HG02571 (cell line): ENCODE data around the gene ADAMTS2.
"Not testable (repeated sequence)": the region's sequence is repeated elsewhere in the genome, so short reads cannot be mapped to it uniquely, and the experiment has no call there.

Source experiments
- ATAC-seq: cut with Tn5 transposase; IDR thresholded peaks from one replicate; pipeline ENCODE4 v1.9.1; 2021; ENCODE audit warnings: mild to moderate bottlenecking, moderate library complexity; ENCODE audit not compliant: unreplicated experiment

The ADAMTS2 gene

DNA sequence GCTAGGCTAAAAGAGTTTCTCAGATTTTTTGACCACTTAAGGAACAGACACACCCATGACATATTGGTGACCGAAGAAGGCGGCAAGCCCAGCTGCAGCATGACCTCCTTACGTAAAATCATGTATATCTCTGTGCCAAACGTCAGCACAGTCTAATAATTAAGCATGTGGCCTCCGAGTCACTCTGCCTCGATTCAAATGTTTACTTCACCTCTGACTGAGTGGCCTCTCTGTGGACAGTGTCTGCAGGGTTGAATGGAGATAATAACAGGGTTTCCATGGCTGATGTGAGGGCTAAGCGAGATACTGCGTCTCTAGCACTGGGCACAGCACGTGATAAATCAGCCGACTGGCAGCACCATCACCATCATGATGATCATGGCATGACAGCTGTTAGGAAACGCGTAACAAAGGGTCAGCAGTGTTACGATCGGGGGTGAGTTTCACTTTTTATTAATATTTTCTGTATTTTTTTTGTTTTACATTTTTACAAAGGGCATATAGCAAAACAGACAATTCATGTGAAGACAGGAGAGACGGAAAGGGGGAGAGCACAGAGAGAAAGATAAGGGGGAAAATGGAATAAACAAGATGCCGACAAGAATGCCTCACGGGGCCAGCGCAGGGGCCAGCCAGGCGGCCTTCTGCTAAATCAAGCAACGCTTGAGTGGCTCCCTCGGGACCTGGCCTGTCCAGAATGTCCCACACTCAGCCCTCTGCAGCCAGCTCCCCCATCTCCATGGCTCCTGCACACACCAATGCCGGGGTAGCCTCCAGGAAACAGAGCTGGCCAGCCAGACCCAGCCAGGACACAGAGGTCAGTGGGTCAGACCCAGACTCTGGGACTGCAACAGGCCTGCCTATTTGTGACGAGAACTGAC lies 60.3 kb downstream of the ADAMTS2 start:
- no peak for ATAC-seq

DNA sequence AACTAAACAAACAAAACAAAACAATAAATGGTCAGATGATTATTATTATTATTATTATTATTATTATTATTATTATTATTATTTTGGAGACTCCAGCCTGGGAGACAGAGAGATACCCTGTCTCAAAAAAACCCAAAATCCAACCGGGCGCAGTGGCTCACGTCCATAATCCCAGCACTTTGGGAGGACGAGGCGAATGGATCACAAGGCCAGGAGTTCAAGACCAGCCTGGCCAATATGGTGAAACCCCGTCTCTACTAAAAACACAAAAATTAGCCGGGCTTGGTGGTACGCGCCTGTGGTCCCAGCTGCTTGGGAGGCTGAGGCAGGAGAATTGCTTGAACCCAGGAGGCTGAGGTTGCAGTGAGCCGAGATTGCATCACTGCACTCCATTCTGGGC lies 61.4 kb downstream of the ADAMTS2 start:
- ATAC-seq, result not testable (repeated sequence)

DNA sequence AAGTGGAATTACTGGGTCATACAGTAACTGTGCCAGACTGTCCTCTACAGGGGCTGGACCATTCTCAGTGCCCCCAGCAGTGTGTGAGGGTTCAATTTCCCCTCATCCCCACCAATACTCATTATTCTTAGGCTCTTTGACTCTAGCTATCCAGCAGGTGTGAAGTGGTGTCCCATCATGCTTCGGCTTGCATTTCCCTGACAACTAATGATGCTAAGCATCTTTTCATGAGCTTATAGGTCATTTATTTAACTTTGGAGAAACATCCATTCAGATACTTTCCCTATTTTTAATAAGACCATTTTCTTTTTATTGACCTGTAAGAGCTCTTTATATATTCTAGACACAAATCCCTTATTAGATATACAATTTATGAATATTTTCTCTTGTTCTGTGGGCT lies 63.6 kb downstream of the ADAMTS2 start:
- ATAC-seq, result no peak

DNA sequence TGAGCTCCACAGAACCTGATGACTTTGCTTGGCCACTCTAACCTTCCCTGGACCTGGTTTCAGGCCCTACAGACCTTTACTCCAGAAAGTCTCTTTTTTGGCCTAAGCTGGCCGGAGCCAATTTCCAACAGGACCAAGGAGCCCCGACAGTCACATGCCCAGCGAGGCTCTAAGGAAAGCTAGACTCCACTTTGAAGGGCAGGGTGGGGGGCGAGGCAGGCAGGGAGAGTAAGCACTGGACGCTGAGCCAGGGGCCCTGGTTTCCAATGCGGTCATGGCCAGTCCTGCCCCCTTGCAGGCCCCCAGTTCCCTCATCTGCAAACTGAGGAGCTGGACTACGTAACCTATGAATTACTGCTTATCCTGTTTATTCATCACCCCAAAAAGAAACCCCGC lies 65.2 kb downstream of the ADAMTS2 start:
- no peak for ATAC-seq

DNA sequence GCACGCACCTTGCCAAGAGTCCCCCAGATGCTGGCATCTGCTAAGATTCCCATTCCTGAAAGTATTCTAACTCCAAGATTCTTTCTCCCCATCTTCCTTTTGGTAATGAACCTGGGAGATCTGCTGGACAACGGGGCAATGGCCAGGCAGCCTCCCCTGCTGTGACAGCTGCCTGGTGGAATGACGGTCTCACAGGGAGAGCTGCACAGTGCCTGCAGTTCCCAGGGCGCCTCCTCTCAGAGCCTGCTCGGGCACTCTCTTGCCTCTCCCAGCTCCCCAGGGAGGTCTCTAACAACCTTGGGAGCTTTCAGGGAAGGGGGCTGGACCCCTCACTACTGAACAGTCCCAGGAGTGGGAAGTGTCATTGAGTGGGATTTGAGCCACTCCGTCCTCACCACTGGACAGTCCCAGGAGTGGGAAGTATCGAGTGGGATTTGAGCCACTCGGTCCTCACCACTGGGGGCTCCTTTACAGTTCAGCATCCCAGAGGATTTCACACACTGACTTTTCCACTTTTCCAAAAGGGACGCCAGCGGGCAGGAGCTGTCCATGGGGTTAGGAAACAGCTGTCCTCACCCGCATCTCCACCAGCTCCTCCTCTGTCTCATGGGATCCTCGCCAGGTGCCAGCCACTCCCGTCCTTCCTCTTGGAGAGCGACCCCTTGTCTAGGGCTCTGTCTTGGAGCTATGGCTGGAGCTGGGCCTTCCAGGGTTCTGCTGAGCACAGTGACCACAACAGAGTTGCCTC lies 65.7 kb downstream of the ADAMTS2 start:
- no peak for ATAC-seq

DNA sequence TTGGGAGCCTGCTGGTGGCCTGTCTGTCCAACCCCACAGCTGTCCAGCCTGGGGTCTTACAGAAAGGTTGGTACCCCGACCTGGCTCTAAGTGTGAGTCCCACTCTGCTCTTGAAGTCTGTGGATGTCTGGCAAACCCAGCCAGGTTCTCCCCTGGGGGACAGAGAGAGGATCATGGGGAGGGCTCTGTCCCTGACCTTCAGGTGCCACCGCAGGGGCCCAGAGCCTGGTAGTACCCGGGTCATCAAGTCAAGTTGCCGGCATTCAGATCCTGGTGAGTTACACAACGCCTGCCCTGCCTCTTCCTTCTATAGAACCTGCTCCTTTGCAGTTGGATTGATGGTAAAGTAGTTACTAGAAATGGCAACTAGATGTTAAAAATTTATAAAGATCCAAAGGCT lies 66.7 kb downstream of the ADAMTS2 start:
- no peak for ATAC-seq

DNA sequence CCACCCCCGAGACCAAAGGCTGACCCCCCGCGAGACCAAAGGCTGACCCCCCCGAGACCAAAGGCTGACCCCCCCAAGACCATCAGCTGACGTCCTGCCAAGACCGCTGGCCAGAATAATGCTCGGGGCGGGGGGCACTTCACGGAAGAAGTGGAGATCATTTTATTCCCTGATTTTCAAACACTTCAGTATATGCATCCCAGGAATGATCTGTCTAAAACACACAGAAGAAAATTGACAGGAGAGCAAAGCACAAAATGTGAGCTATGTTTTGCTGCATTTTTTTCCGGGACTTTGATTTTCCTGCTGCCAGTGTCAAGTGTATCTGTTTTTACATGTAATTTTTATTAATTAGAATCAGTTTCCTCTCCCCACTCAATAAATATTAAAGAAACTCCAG lies 67.1 kb downstream of the ADAMTS2 start:
- ATAC-seq, result no peak

DNA sequence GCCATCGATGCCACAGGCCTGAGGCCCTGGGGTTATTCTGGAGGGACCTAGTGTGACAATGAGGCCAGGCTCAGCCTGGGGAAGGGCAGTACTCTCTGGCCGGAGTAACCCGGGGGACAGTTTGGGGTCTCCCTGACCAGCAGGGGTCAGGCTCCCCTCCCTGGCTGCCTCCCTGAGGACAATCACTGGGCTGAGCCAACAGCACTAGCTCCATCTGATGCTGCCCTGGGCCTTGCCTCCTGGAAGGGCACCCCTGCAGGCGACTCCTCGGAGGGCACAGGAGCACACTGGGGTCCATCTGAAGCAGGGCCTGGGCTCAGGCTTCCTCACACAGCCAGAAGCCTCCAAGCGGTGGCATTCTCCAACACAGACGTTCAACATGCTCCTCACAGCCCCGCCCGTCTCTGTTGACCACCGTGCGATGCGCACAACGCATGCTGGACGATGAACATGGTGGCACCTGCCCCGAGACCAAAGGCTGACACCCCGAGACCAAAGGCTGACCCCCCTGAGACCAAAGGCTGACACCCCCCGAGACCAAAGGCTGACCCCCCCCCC lies 68.3 kb downstream of the ADAMTS2 start:
- ATAC-seq, result no peak

DNA sequence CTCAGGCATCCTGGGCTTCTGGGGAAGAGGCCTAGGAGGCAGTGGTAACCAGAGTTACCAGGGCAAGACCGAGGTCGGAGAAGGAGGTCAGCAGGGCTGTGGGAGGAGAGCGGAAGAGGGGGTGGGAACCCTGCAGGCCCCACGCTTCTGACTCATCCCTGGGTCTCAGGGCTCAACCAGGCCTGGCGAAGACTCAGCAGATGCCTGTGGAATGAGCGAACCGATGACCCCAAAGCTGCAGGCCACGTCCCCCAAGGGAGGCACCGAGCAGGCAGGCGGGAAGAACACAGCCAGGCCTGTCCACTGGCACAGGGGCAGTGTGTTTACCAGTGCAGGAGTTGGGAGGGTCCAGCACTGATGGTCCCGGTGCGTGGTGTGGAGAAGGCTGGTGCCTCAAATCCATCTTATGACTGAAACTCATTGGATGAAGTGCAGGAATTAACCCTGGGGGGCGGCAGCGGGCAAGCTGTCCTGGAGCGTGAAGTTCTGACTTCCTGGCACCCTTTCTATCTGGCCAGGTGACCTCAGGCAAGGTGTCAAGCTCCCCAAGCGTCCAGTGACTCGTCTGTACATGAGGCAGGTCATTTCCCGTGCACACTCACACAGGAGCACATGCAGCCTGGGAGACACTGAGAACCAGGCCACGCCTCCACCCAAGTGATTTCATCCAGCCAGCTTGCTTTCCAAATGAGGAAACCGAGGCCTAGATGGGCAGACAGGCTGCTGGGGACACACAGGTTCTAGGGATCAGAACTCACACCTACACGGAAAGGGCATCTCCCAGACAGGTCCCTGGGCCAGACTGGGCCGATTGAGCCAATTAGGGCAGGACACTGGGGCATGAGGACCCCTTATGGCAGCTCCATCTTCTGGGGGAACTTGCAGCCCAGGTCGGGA lies 69.1 kb downstream of the ADAMTS2 start:
- ATAC-seq, result no peak

DNA sequence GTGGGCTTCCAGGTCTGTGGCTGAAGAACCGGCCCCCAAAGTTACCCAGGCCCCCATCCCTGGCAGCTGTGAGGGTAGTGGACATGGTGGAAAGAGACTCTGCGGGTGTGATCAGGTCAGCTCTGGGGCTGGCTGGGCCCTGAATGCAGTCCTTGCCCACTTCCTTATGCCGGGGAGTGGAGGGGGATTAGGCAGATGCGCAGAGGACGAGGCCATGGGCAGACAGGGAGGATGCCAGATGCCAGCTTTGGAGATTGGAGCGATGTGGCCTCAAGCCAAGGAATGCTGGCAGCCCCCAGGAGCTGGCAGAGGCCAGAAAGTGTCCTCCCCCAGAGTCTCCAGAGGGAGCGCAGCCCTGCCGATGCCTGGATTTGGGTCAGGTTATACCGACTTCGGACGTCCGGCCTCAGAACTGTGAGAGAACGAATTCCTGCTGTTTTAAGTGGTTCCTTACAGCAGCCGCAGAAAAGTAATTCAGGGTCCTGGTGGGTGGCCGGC lies 69.8 kb downstream of the ADAMTS2 start:
- ATAC-seq, result no peak

DNA sequence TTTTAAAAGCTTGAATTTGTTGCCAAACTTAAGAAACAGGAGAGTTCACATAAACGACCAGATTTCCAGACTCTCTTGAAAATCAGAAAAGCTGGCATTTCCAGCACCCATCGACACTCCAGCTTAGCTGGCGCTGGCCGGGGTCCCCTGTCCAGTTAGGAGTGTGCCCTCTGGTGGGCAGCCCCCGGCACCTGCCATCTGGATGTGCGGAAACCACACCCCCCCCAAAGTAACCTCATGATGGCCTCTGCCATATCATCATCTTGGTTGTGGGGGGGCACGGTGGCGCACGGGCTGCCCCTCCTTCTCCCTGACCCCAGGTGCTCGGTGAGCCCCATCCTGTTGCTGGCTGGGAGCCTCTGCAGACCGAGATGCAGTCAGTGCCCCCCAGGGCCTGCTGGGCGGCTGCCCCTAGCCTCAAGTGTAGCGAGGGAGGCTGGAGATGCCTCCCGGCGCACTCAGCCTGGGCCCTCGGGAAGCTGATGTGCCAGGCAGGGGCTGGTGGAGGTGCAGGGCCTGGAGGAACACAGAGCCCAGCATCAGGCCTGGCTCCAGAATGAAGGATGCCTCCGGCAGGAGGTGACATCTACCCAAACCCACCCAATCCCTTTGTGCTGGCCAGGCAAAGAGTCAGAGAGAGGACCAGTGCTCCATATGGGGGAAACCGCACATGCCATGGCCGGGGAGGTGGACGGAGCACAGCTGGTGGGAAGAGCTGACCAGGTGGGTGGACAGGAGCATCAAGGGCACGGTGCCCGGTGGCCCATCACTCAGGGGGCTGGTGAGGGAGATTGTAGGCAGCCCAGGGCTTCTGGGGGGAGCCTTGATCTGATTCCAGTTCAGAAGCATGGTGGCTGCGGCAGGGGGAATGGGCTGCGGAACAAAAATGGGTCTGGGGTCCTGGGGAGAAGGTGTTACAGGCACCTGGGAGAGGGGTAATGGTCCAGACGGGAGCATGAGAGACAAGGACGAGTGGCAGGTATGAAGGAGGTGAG lies 70.6 kb downstream of the ADAMTS2 start:
- ATAC-seq, result no peak

DNA sequence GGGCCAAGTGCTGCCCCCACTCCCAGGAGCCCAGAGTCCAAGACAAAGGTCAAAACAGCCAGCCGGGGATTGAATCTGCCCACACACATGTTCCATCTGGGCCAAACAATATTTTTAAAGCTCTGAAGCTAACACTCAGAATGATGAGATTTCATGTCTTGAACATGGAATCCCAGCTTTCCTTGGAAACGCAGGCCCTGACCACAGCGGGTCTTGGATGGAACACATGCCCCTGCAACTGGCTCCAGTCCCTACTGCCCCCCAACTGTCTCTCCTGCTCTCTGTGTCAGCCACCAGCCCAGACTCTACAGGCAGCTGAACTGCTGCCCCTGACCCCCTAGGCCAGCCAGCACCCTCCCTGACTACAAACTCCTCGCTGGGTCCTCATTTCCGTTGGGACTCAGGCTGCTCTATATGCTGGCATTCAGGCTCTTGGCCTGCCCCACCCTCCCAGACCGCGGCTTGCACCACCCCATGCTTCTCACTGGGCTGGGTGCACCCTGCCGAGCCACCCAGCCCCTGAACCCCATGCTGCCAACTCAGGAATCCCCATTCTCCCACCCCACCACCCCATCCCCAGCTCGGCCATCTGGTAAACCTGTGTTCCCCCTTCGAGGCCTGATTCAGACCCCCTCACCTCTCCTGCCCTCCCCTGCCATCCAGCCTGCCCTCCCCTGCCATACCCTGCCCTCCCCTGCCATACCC lies 71.7 kb downstream of the ADAMTS2 start:
- no peak for ATAC-seq

DNA sequence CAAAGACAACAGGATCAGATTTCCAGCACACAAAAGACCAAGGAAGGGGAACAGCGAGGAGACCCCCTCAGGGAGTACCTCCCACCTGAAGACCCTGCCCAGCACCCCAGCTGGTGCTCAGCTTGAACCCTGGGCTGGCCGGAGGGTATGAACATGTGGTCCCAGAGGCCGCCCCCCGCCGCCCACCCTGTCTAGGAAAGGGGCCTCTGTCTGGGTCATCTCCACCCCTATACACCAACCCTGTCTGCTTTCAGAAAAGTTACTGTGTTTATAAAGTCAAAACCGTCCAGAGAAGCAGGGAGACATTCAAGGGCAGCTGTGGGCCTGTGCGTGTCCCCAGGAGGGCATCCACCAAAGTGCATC lies 72.2 kb downstream of the ADAMTS2 start:
- no peak for ATAC-seq

DNA sequence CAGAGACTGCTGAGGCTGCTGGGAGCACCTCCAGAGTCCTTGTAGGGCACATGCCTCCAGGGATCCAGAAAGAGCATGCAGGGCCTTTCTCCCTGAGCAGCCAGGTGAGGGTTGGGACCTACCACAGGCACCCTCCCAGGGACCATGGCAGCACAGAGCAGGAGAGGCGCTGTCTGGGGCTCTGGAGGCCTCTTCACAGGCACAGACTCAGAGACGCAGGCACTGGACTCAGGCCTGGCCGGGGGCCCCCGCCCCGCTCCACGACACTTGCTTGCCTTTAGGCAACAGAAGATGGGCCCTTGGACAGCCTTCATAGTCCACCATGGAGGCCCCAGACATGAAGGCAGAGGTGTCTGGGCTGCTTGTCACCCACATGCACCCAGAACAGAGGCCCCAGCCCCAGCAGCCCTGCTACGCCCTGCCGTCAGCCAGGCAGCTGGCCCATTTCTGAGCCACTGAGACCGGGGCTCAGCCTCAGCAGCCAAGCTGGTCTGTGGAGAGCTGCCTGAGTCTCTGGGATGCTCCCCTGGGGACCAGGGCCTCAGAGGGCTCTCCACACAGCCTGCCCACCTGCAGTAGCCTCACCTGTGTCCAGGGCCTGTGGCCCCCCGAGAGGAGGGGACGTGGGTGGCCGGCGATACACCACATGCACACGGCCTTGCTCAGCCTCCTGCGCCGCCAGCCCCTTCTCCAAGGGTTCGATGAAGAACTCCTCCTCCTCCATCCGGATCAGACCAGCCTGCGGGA lies 72.8 kb downstream of the ADAMTS2 start:
- no peak for ATAC-seq

DNA sequence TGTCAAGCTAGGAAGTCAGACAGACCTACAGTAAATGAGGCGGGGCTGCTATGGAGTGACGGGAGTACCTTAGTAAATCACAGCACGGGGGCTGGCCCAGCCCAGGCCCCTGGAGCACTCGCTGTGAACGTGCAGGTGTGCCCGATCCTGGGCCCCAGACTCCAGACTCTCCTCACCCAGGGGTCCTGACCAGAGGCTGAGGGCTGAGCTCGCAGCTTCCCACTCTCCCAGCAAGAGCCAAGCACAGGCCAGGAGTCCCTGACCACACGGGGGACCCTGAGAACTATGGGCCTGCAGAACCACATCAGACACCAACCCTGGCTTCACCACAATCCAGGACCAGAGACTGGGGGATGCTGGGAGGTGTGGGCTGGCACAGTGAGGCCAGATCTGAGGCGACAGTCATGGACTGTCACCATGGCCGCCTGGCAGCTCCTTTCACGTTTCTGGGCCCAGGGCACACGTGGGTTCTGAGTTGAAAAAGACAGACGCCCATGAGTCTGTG lies 73.4 kb downstream of the ADAMTS2 start:
- ATAC-seq, result no peak

DNA sequence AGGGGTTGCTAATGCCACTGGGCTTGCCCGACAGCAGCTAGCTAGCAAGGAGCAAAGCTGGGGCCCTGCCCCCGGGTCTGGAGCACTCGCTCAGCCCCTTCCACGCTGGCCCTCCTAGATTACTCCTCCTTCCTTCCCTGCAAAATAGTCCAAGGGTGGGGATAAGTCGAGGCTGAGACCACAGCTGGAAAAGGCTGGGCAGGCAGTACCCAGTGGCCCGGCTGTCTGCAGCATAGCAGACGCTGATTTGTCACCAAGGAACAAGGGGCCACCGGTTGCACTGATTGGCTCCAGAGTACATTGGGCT lies 73.9 kb downstream of the ADAMTS2 start:
- ATAC-seq, result no peak

DNA sequence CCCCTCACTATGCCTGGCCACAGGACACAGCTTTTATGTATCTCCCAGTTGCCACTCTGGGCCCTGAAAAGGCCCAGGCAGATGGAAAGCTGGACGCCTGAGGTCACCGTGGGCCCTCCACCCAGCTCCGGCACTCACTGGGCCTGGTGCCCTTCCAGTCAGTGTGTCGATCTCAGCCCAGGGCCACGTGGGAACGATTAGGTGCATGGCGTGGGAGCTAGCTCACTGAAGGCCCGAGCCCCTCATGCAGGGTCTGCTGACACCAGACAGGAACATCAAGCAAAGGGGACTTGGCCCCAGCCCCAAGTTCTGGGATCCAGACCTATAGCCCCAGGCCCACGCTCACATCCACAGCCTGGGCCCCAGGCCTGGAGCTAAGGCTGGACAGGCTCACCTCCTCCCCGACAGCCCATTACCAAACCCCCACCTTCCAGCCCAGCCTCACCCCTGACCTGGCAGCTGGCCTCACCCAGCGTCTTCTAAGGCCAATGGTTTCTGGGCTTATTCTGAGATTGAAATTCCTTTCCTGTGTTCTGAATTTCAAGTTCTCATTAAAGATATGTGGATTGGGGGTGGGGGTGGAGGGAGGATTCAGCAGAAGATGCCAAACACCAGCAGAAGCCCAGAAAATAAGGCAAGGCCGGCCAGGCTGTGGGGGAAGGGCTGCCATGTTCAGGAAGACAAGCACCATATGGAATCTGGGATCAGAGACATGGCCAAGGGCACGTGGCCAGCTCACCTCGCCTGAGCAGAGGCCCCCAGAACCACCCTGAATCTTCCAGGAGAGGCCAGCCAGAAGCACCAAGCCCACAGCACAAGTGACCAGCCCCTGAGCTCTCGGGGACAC lies 74.5 kb downstream of the ADAMTS2 start:
- no peak for ATAC-seq
